ENCODE measurements around the gene CTDNEP1.

DNA sequence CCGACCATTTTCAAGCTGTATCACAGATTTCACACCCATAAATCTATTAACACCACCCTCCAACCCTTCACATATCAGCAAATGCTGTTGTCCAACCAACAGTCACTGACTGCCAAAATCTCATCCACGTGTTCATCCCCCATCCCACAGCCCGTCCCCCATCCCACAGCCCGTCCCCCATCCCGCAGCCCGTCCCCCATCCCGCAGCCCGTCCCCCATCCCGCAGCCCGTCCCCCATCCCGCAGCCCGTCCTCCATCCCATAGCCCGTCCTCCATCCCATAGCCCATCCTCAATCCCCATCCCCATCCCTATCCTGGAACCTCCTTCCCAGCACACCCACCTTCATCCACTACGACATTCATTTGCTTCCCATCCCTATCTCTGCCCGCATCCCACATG is 46.0 kb downstream of the CTDNEP1 start:
- TF ChIP-seq, protein P1, sequence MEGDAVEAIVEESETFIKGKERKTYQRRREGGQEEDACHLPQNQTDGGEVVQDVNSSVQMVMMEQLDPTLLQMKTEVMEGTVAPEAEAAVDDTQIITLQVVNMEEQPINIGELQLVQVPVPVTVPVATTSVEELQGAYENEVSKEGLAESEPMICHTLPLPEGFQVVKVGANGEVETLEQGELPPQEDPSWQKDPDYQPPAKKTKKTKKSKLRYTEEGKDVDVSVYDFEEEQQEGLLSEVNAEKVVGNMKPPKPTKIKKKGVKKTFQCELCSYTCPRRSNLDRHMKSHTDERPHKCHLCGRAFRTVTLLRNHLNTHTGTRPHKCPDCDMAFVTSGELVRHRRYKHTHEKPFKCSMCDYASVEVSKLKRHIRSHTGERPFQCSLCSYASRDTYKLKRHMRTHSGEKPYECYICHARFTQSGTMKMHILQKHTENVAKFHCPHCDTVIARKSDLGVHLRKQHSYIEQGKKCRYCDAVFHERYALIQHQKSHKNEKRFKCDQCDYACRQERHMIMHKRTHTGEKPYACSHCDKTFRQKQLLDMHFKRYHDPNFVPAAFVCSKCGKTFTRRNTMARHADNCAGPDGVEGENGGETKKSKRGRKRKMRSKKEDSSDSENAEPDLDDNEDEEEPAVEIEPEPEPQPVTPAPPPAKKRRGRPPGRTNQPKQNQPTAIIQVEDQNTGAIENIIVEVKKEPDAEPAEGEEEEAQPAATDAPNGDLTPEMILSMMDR (IDR thresholded peaks at IDR 0.05), result no peak
- no peak for TF ChIP-seq POLR2AphosphoS2 (conservative IDR thresholded peaks at IDR 0.05; ENCODE audit: low read length)
- no peak for TF ChIP-seq JUN (IDR thresholded peaks at IDR 0.05)
- TF ChIP-seq, protein P2, sequence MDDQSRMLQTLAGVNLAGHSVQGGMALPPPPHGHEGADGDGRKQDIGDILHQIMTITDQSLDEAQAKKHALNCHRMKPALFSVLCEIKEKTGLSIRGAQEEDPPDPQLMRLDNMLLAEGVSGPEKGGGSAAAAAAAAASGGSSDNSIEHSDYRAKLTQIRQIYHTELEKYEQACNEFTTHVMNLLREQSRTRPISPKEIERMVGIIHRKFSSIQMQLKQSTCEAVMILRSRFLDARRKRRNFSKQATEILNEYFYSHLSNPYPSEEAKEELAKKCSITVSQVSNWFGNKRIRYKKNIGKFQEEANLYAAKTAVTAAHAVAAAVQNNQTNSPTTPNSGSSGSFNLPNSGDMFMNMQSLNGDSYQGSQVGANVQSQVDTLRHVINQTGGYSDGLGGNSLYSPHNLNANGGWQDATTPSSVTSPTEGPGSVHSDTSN (IDR thresholded peaks at IDR 0.05), result no peak
- TF ChIP-seq BHLHE40 (IDR thresholded peaks at IDR 0.05; ENCODE audit: low read depth, low read length), result no peak
